Sigmoid colon (tissue), 3 donors: ENCODE results near the gene ETS1.

Source experiments
- CTCF ChIP-seq, 4 experiments: fragments of 450-650 bp in 3 of 4; fragments of 200-600 bp in 1 of 4; IDR thresholded peaks; one replicate each; pipeline ENCODE4 v1.5.1; 2016 to 2019; ENCODE audit warnings: antibody characterized with exemption in 4 of 4, mild to moderate bottlenecking in 3 of 4, moderate library complexity in 2 of 4
- POLR2A ChIP-seq, 2 donors: fragments of 450-650 bp; IDR thresholded peaks; one replicate each; pipeline ENCODE4 v1.6.1; 2016; ENCODE audit warnings: antibody characterized with exemption in 2 of 2, mild to moderate bottlenecking in 2 of 2, moderate library complexity in 2 of 2

DNA sequence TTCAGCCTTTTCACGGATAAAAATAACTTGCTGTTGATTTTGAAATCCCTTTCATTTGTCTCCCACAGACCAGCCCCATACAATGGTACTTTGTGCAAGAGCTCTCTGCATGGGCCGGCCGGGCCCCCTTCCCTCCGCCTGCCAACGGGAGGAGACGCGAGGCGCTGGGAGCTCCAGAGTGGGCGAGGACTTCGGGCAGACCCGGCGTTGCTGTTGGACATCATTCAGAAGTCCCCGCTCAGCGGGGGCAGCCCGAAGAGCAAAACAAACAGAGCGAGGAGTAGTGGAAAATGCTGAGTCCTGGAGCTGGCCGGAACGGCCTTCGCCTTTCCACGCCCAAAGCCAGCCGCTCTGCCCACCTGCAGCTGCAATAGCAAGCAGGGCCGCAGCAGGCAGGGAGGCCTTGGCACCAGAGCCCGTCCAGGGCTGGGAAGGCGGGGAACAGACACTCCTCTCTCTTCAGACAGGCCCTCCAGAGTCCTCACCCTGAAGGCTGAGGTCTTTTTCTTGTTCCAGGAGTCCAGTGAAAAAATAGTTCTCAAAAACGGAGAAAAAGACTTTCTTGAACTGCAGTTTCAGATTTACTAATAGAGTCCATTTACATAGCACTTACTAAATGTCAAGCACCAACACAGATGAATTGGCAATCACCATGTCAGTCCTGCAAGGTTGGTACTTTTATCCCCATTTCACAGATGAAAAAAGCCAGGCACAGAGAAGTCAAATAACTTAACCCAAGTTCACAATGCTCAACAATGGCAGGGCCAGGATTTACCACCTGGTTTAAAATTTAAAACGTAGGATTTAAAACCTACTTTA, 135.5 kb downstream of the ETS1 start:
- TF ChIP-seq CTCF (IDR thresholded peaks at IDR 0.05), result no peak
- no peak for TF ChIP-seq POLR2A (IDR thresholded peaks at IDR 0.05)
